Keratinocyte (primary cell): Measurements from ENCODE around the gene YPEL3. TPM values are rescaled to one million over a fixed set of nuclear protein-coding genes. Genes with fewer than 3 reads are reported as not detected.

Experiments
- DNase-seq: peaks from one replicate; pipeline ENCODE4 v3.0.0-alpha.2; 2011; ENCODE audit warnings: low read depth, missing footprints, low spot score
- FAIRE-seq: peaks from 2 replicates; lab custom pipeline; 2011; peaks lifted over from hg19 to GRCh38; lab: Jason Lieb, UNC
- H2AFZ ChIP-seq: 2 replicates; pipeline ENCODE4 v1.6.0; 2012; ENCODE audit warnings: low read length, control low read depth, inconsistent platforms; ENCODE audit not compliant: control insufficient read depth
- H3K27ac ChIP-seq: 2 replicates; pipeline ENCODE4 v1.5.1; 2011; ENCODE audit warnings: low read length; ENCODE audit not compliant: control insufficient read depth, insufficient read depth
- H3K27me3 ChIP-seq: 3 replicates; pipeline ENCODE4 v1.6.0; 2011; ENCODE audit warnings: low read length; ENCODE audit not compliant: control insufficient read depth, insufficient read depth; ENCODE audit errors: extremely low read depth
- H3K36me3 ChIP-seq, 2 experiments: 2 replicates in 1 of 2; 3 replicates in 1 of 2; pipeline ENCODE4 v1.5.1; 2011; ENCODE audit warnings: low read length in 2 of 2, mild to moderate bottlenecking in 1 of 2; ENCODE audit not compliant: control insufficient read depth in 2 of 2, insufficient read depth in 2 of 2; ENCODE audit errors: extremely low read depth in 1 of 2
- H3K4me1 ChIP-seq: 3 replicates; pipeline ENCODE4 v1.5.1; 2011; ENCODE audit warnings: low read length; ENCODE audit not compliant: control insufficient read depth, insufficient read depth; ENCODE audit errors: extremely low read depth
- H3K4me2 ChIP-seq: 3 replicates; pipeline ENCODE4 v1.6.0; 2011; ENCODE audit warnings: low read depth, low read length; ENCODE audit not compliant: control insufficient read depth, insufficient read depth; ENCODE audit errors: extremely low read depth
- H3K4me3 ChIP-seq, 3 experiments: fragments of 200-600 bp in 1 of 3; sonication (generic) in 1 of 3; 2 replicates in 2 of 3; 3 replicates in 1 of 3; pipeline ENCODE4 v1.5.1; 2011 to 2016; ENCODE audit warnings: low read length in 3 of 3, mild to moderate bottlenecking in 3 of 3, control low read depth in 2 of 3, inconsistent platforms in 1 of 3, low read depth in 1 of 3, mixed read lengths in 1 of 3, mixed run types in 1 of 3, moderate library complexity in 1 of 3; ENCODE audit not compliant: control insufficient read depth in 2 of 3, insufficient read depth in 2 of 3; ENCODE audit errors: extremely low read depth in 1 of 3
- H3K79me2 ChIP-seq: 2 replicates; pipeline ENCODE4 v1.6.0; 2012; ENCODE audit warnings: low read length; ENCODE audit not compliant: control insufficient read depth, insufficient read depth
- H3K9ac ChIP-seq: 3 replicates; pipeline ENCODE4 v1.6.0; 2011; ENCODE audit warnings: low read length; ENCODE audit not compliant: control insufficient read depth, insufficient read depth; ENCODE audit errors: extremely low read depth
- H3K9me1 ChIP-seq: 3 replicates; pipeline ENCODE4 v1.6.0; 2011; ENCODE audit warnings: low read length; ENCODE audit not compliant: control insufficient read depth, insufficient read depth; ENCODE audit errors: extremely low read depth
- H3K9me3 ChIP-seq: 2 replicates; pipeline ENCODE4 v1.5.1; 2012; ENCODE audit warnings: low read depth, low read length; ENCODE audit not compliant: control insufficient read depth
- H4K20me1 ChIP-seq: 3 replicates; pipeline ENCODE4 v1.6.0; 2011; ENCODE audit warnings: low read length; ENCODE audit not compliant: control insufficient read depth, insufficient read depth; ENCODE audit errors: extremely low read depth
- EZH2 ChIP-seq: IDR thresholded peaks from one replicate; pipeline ENCODE4 v1.6.1; 2012; ENCODE audit warnings: inconsistent platforms, mild to moderate bottlenecking, low read length, moderate library complexity
- dilution Hi-C: fragments of 300-500 bp; cut with MboI; formaldehyde crosslinking; loops from one replicate; pipeline ENCODE4 v1.7.0; 2020; ENCODE audit warnings: low sequenced_read_pairs; ENCODE audit not compliant: extremely low pct_ligation_motif_present
- polyA plus RNA-seq, 5 experiments: library from polyadenylated mRNA; depleted of rRNA in 3 of 5; stranded (reverse) in 3 of 5; stranded (forward) in 1 of 5; unstranded in 1 of 5; fragments of >200 nt; gene quantifications; 1 replicate in 1 of 5; 2 replicates in 3 of 5; 3 replicates in 1 of 5; pipeline versions ENCODE4 v1.2.1 to v1.2.3, GENCODE V29; 2011 to 2012; ENCODE audit warnings: missing spikeins in 2 of 5, low read depth in 1 of 5, low replicate concordance in 1 of 5
- TF ChIP-seq, protein P1 (sequence below), 3 experiments: IDR thresholded peaks in 1 of 3; conservative IDR thresholded peaks in 1 of 3; optimal IDR thresholded peaks in 1 of 3; 2 replicates in 2 of 3; 3 replicates in 1 of 3; pipeline versions ENCODE3 to v1.5.1; 2011; ENCODE audit warnings: low read length in 3 of 3, mild to moderate bottlenecking in 3 of 3, moderate library complexity in 2 of 3, control low read depth in 1 of 3, inconsistent platforms in 1 of 3; ENCODE audit not compliant: insufficient read depth in 2 of 3; ENCODE audit errors: extremely low read depth in 1 of 3

Gene YPEL3
- polyA plus RNA-seq, 1 donor (not counting 4 experiments of a cell fraction or from before 2014, with no cell fraction given): 13.5 TPM

- peak overlapping the region; percentile 9 for H2AFZ ChIP-seq
- peak overlapping the region; percentile 95 for H3K4me2 ChIP-seq
- no peaks in the 10 kb centered on the region for H3K27me3 ChIP-seq
- H3K9me1 ChIP-seq: no peaks in the 10 kb centered on the region
- H3K36me3 ChIP-seq: peaks cover 29 to 41% of the 10 kb centered on the region in 2 experiments
- H3K27ac ChIP-seq: peak overlapping the region; percentile 80
- no peak for DNase-seq
- peak overlapping the region; percentile 83 to 98 (median 96) for H3K4me3 ChIP-seq
- H3K4me1 ChIP-seq: peaks cover 23% of the 10 kb centered on the region
- H3K9me3 ChIP-seq: no peaks in the 10 kb centered on the region
- dilution Hi-C loops: no loop called here
- peaks cover 51% of the 10 kb centered on the region for H3K79me2 ChIP-seq
- H4K20me1 ChIP-seq: peaks cover 8% of the 10 kb centered on the region
- H3K9ac ChIP-seq: peak overlapping the region; percentile 91
- FAIRE-seq: no peak
- TF ChIP-seq, protein P1, sequence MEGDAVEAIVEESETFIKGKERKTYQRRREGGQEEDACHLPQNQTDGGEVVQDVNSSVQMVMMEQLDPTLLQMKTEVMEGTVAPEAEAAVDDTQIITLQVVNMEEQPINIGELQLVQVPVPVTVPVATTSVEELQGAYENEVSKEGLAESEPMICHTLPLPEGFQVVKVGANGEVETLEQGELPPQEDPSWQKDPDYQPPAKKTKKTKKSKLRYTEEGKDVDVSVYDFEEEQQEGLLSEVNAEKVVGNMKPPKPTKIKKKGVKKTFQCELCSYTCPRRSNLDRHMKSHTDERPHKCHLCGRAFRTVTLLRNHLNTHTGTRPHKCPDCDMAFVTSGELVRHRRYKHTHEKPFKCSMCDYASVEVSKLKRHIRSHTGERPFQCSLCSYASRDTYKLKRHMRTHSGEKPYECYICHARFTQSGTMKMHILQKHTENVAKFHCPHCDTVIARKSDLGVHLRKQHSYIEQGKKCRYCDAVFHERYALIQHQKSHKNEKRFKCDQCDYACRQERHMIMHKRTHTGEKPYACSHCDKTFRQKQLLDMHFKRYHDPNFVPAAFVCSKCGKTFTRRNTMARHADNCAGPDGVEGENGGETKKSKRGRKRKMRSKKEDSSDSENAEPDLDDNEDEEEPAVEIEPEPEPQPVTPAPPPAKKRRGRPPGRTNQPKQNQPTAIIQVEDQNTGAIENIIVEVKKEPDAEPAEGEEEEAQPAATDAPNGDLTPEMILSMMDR (optimal IDR thresholded peaks at IDR 0.05 in 1 of 3, IDR thresholded peaks at IDR 0.05 in 1 of 3, conservative IDR thresholded peaks at IDR 0.05 in 1 of 3; ENCODE audit: extremely low read depth in 1 of 3, insufficient read depth in 2 of 3, low read length in 3 of 3): no peak
- no peak for TF ChIP-seq EZH2
These were observed 19.7 kb downstream of the YPEL3 start for GRCh38 chr16:30076276-30076791.

DNA sequence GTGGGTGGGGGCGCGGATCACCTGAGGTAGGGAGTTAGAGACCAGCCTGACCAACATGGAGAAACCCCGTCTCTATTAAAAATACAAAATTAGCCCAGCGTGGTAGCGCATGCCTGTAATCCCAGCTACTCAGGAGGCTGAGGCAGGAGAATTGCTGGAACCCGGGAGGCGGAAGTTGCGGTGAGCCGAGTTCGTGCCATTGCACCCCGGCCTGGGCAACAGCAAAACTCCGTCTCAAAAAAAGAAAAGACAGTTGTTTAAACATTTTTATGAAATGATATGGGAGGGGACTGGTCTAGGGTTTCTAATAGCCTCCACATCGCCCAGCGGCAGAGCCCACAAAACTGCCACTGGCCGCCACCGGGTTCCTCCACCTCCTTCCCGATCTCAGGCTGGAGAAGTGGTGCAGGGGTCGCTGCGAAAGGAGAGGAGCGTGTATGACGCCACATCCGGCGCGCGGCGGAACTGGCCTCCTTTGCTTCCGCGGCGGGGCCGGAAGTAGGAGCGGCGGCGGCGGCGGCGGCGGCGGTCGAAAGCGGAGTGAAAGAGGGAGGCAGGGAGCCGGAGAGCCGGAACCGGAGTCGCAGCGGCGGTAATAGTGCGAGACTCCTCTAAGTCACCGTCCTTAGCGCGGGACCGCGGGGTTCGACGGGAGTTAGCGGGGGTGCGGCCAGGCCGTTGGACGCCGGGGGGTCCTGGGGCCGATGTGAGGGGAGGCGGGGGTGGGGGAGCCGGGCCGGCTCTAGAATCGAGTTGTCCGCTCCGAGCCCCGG, 20.3 kb downstream of the YPEL3 start, which contains the start of gene PPP4C:
Gene PPP4C, plus strand, starts transcription at position 492 of the 773 bp plus-strand sequence. CDS start 384 bp downstream, outside the sequence.
- Histone ChIP-seq H3K27me3 (no peaks in the 10 kb centered on the region), H3K4me3 (peak within 1 kb of the TSS; percentile 83 to 98 (median 96)), H3K9ac (peak within 1 kb of the TSS; percentile 91), H3K9me3 (no peaks in the 10 kb centered on the region), H3K27ac (peak within 1 kb of the TSS; percentile 80), H3K36me3 (peaks cover 26 to 36% of the 10 kb centered on the region in 2 experiments), H3K4me1 (peaks cover 23% of the 10 kb centered on the region), H3K9me1 (no peaks in the 10 kb centered on the region), H3K79me2 (peaks cover 44% of the 10 kb centered on the region), H3K4me2 (peak within 1 kb of the TSS; percentile 95), H4K20me1 (peaks cover 7% of the 10 kb centered on the region), H2AFZ (peak within 1 kb of the TSS; percentile 58)
- dilution Hi-C loops: no loop called here
- FAIRE-seq: no peak
- DNase-seq: no peak
- no peak for TF ChIP-seq EZH2
- TF ChIP-seq, protein P1 (optimal IDR thresholded peaks at IDR 0.05 in 1 of 3, IDR thresholded peaks at IDR 0.05 in 1 of 3, conservative IDR thresholded peaks at IDR 0.05 in 1 of 3; ENCODE audit: extremely low read depth in 1 of 3, insufficient read depth in 2 of 3, low read length in 3 of 3): peak in 1 of 3 experiments; percentile 30
